Common myeloid progenitor, CD34-positive (primary cell): ENCODE results near the gene DPYD.

Experiments
- CTCF ChIA-PET: fragments of 350-600 bp; sonication (Branson Sonifier 250); formaldehyde crosslinking; loops from one replicate; lab custom pipeline; 2021; ENCODE audit warnings: antibody characterized with exemption; lab: Charles Lee
- POLR2A ChIA-PET: fragments of 350-600 bp; sonication (Branson Sonifier 250); formaldehyde crosslinking; loops from one replicate; lab custom pipeline; 2021; ENCODE audit warnings: antibody characterized with exemption; lab: Charles Lee
- DNase-seq, 3 donors: peaks; one replicate each; pipeline versions ENCODE4 v3.0.0 to v3.0.0-alpha.2; 2013
- H3K27ac ChIP-seq, 2 experiments: 1 replicate in 1 of 2; 2 replicates in 1 of 2; pipeline ENCODE4 v1.7.0; 2013; ENCODE audit warnings: inconsistent platforms in 2 of 2, low read length in 2 of 2, mild to moderate bottlenecking in 2 of 2, low read depth in 1 of 2, moderate library complexity in 1 of 2; ENCODE audit not compliant: severe bottlenecking in 2 of 2, insufficient read depth in 1 of 2, poor library complexity in 1 of 2
- H3K27me3 ChIP-seq, 5 experiments: replicated peaks in 2 of 5; 1 replicate in 3 of 5; 2 replicates in 2 of 5; pipeline versions ENCODE4 v1.6.1 to v1.7.0; 2013; ENCODE audit warnings: low read length in 4 of 5, mild to moderate bottlenecking in 2 of 5, moderate library complexity in 2 of 5, inconsistent platforms in 1 of 5; ENCODE audit not compliant: insufficient read depth in 5 of 5, control insufficient read depth in 4 of 5
- H3K36me3 ChIP-seq, 4 experiments: 1 replicate in 2 of 4; 2 replicates in 2 of 4; pipeline versions ENCODE4 v1.6.1 to v1.7.0; 2013; ENCODE audit warnings: low read length in 3 of 4, control low read depth in 1 of 4, mild to moderate bottlenecking in 1 of 4; ENCODE audit not compliant: control insufficient read depth in 4 of 4, insufficient read depth in 4 of 4
- H3K4me1 ChIP-seq, 4 experiments: 1 replicate in 3 of 4; 2 replicates in 1 of 4; pipeline versions ENCODE4 v1.6.1 to v1.7.1; 2013; ENCODE audit warnings: low read length in 3 of 4, mild to moderate bottlenecking in 3 of 4, control low read depth in 1 of 4, inconsistent platforms in 1 of 4, moderate library complexity in 1 of 4; ENCODE audit not compliant: control insufficient read depth in 4 of 4, insufficient read depth in 4 of 4; ENCODE audit errors: control extremely low read depth in 1 of 4
- H3K4me3 ChIP-seq, 7 experiments: 1 replicate in 4 of 7; 2 replicates in 3 of 7; pipeline versions ENCODE4 v1.5.1 to v1.7.0; 2013; ENCODE audit warnings: mild to moderate bottlenecking in 7 of 7, low read length in 6 of 7, moderate library complexity in 6 of 7, inconsistent platforms in 2 of 7, low read depth in 2 of 7, control low read depth in 1 of 7; ENCODE audit not compliant: insufficient read depth in 4 of 7, control insufficient read depth in 1 of 7; ENCODE audit errors: extremely low read depth in 1 of 7
- H3K9me3 ChIP-seq, 5 experiments: 1 replicate in 4 of 5; 2 replicates in 1 of 5; pipeline versions ENCODE4 v1.6.1 to v1.7.1; 2013; ENCODE audit warnings: low read length in 4 of 5, mild to moderate bottlenecking in 2 of 5, inconsistent platforms in 1 of 5, low read depth in 1 of 5, moderate library complexity in 1 of 5; ENCODE audit not compliant: control insufficient read depth in 4 of 5, insufficient read depth in 2 of 5; ENCODE audit errors: control extremely low read depth in 1 of 5
- WGBS: methylation state at CpG from one replicate; pipeline ENCODE4 v1.1.5; 2013; ENCODE audit not compliant: insufficient coverage; 5-methylcytosine and 5-hydroxymethylcytosine counted together

DPYD gene

GRCh38 chr1:97073936-97074335 lies 846.9 kb downstream of the DPYD start:
- peaks cover 0 to 9% (median 2%) of the 10 kb centered on the region in 4 experiments for H3K36me3 ChIP-seq
- no peaks in the 10 kb centered on the region for H3K4me1 ChIP-seq
- H3K27ac ChIP-seq = no peak overlapping the region
- no peak overlapping the region for H3K4me3 ChIP-seq
- no peaks in the 10 kb centered on the region for H3K9me3 ChIP-seq
- DNase-seq = no peak
- ChIA-PET POLR2A (no interaction called here), CTCF (no interaction called here)
- 94% methylated on average over 2 of the region's 2 CpGs for WGBS
- no peaks in the 10 kb centered on the region for H3K27me3 ChIP-seq

DNA sequence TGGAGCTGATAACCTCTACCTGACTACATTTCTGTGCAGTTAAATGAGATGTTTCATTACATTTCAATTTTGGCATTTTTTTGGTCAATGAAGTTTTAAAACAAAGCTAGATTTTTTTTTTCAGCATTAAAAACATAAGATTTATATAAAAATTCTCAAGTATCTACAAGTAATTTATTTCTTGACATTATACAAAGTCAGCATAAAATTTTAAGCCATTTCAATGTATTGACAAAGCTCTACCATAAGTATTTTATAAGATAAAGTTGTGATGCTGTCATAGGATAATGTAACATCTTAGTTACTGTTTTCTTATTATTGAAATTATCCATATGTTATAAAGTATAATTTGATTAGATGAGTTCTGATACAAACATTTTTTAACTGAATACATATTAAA lies 847.7 kb downstream of the DPYD start:
- H3K27ac ChIP-seq = no peak overlapping the region
- peaks cover 0 to 9% (median 2%) of the 10 kb centered on the region in 4 experiments for H3K36me3 ChIP-seq
- H3K9me3 ChIP-seq = no peaks in the 10 kb centered on the region
- no peak overlapping the region for H3K4me3 ChIP-seq
- no peaks in the 10 kb centered on the region for H3K27me3 ChIP-seq
- CTCF ChIA-PET = interaction anchor here (0.5 kb wide), 1 partner anchor 234 kb away, joined by 3 read pairs; no protein-coding TSS in a partner anchor
- no peaks in the 10 kb centered on the region for H3K4me1 ChIP-seq
- DNase-seq = no peak
- POLR2A ChIA-PET = no interaction called here

DNA sequence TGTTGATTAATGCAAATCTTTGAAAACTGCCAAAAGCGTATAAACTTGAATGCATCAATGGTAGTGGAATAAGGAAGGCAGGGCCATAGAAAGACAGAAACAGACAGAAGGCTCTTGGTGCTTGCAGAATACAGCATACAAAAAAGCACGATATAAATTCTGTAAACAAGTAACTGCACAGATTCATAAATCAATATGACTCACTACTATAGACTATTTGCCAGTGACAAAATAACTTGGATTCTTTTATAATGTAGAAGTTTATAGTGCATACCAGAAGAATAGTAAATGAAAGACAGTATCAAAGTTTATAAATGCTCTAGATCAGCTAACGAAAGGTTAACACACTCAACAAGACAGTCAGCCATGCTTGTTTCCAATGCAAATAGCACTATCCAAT lies 849.7 kb downstream of the DPYD start:
- Histone ChIP-seq H3K27ac (no peak overlapping the region), H3K36me3 (peaks cover 0 to 6% (median 2%) of the 10 kb centered on the region in 4 experiments), H3K4me1 (no peaks in the 10 kb centered on the region), H3K4me3 (no peak overlapping the region), H3K27me3 (no peaks in the 10 kb centered on the region), H3K9me3 (no peaks in the 10 kb centered on the region)
- WGBS = no CpG with 5 or more reads among the region's 3 CpGs
- DNase-seq = no peak
- POLR2A ChIA-PET = no interaction called here
- CTCF ChIA-PET = no interaction called here

DNA sequence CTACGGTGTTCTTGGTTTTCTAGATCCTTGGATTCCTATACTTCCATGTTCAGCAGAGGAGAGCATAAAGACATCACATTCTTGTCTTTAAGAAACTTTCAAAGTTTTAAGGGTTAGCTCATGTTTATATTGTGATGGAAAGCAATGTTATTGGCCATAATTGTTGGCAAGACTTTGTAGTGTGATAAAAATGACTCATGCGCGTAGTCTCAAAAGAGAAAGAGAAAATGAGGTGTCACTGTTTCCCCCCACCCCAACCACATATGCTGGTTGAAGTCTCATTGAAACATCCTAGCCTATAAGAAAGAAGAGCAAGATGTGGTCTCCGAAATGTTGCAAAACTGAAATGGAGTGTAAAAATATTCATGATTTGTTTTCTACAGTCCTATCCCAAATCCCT lies 850.5 kb downstream of the DPYD start:
- Histone ChIP-seq H3K27me3 (no peaks in the 10 kb centered on the region), H3K4me1 (no peaks in the 10 kb centered on the region), H3K27ac (no peak overlapping the region), H3K4me3 (no peak overlapping the region), H3K9me3 (no peaks in the 10 kb centered on the region), H3K36me3 (peaks cover 0 to 3% (median 1%) of the 10 kb centered on the region in 4 experiments)
- no CpG with 5 or more reads among the region's 4 CpGs for WGBS
- ChIA-PET POLR2A (no interaction called here), CTCF (no interaction called here)
- DNase-seq = peak in 1 of 3 donors; percentile 14

GRCh38 chr1:97069312-97069711 lies 851.5 kb downstream of the DPYD start:
- ChIA-PET POLR2A (interaction anchor here (0.7 kb wide), 1 partner anchor 1518 kb away, joined by 8 read pairs; no protein-coding TSS in a partner anchor), CTCF (no interaction called here)
- Histone ChIP-seq H3K4me3 (no peak overlapping the region), H3K36me3 (no peaks in the 10 kb centered on the region), H3K27me3 (no peaks in the 10 kb centered on the region), H3K4me1 (no peaks in the 10 kb centered on the region), H3K27ac (no peak overlapping the region), H3K9me3 (no peaks in the 10 kb centered on the region)
- 100% methylated on average over 1 of the region's 2 CpGs for WGBS
- DNase-seq = no peak

- Histone ChIP-seq H3K27ac (no peak overlapping the region), H3K9me3 (no peaks in the 10 kb centered on the region), H3K27me3 (no peaks in the 10 kb centered on the region), H3K36me3 (no peaks in the 10 kb centered on the region), H3K4me3 (no peak overlapping the region), H3K4me1 (no peaks in the 10 kb centered on the region)
- ChIA-PET CTCF (interaction anchor here (1.2 kb wide), 1 partner anchor 18 kb away, joined by 4 read pairs; no protein-coding TSS in a partner anchor), POLR2A (no interaction called here)
- no peak for DNase-seq
These were observed 854.0 kb downstream of the DPYD start for GRCh38 chr1:97066860-97067259.

- ChIA-PET CTCF (no interaction called here), POLR2A (no interaction called here)
- Histone ChIP-seq H3K27me3 (no peaks in the 10 kb centered on the region), H3K4me1 (no peaks in the 10 kb centered on the region), H3K4me3 (no peak overlapping the region), H3K27ac (no peak overlapping the region), H3K9me3 (peaks cover 0 to 9% (median 0%) of the 10 kb centered on the region in 5 experiments), H3K36me3 (no peaks in the 10 kb centered on the region)
- no peak for DNase-seq
These were observed 857.3 kb downstream of the DPYD start for GRCh38 chr1:97063532-97063931.
